ENCODE data around the gene SAFB.
"Not testable (repeated sequence)": the region's sequence is repeated elsewhere in the genome, so short reads cannot be mapped to it uniquely, and the experiment has no call there.

Gene SAFB

DNA sequence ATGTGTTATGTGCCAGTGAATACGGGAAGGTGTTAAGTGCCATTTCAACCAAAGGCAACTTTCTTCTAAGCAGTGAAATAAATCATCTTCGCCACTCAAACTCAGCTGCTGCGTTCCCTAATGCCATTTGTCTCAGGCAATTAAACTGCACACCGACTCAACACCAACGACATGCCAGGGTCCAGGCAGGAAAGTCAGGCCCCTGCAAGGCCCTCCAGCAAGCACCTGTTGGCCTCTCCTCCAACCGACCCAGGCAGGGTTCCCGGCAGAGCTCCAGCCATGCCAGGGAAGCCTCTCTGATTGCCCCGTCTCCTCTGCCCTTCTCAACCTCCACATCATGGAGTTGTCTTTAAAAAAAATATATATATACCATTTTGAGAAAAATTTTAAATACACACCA, 22.1 kb upstream of the SAFB start:
- no peak overlapping the region for H3K27ac ChIP-seq
- no peaks in the 10 kb centered on the region for H3K9me3 ChIP-seq
- no peak overlapping the region for H3K4me3 ChIP-seq (ENCODE audit: low read depth in 1 of 2, low read length in 1 of 2)
- no peaks in the 10 kb centered on the region for H3K27me3 ChIP-seq
- peaks cover 98% of the 10 kb centered on the region for H3K36me3 ChIP-seq
- H3K4me1 ChIP-seq (ENCODE audit: control insufficient read depth in 1 of 2, insufficient read depth in 1 of 2, low read depth in 1 of 2, low read length in 1 of 2): no peaks in the 10 kb centered on the region
- no peak for TF ChIP-seq CTCF (IDR thresholded peaks at IDR 0.05)

DNA sequence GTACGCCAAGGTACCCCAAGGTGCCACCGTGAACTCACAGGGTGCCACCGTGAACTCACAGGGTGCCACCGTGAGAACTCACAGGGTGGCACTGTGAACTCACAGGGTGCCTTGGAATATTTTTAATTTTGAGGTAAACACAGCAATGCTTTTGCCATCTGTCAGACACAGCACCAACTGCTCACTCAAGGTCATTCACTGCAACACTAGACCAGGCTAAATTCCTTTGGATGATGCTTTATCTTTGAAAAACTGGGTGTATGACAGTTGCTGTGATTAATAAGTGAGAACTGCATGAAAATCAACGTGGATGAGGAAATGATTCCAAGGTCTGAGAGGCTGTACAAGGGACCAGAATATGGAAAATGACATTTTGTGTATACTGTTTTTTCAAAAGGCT, 19.3 kb upstream of the SAFB start:
- H3K4me1 ChIP-seq (ENCODE audit: control insufficient read depth in 1 of 2, insufficient read depth in 1 of 2, low read depth in 1 of 2, low read length in 1 of 2): no peaks in the 10 kb centered on the region
- H3K36me3 ChIP-seq: peaks cover 98% of the 10 kb centered on the region
- TF ChIP-seq CTCF (IDR thresholded peaks at IDR 0.05): no peak
- H3K4me3 ChIP-seq (ENCODE audit: low read depth in 1 of 2, low read length in 1 of 2): no peak overlapping the region
- H3K27ac ChIP-seq: no peak overlapping the region
- H3K27me3 ChIP-seq: no peaks in the 10 kb centered on the region
- no peaks in the 10 kb centered on the region for H3K9me3 ChIP-seq

DNA sequence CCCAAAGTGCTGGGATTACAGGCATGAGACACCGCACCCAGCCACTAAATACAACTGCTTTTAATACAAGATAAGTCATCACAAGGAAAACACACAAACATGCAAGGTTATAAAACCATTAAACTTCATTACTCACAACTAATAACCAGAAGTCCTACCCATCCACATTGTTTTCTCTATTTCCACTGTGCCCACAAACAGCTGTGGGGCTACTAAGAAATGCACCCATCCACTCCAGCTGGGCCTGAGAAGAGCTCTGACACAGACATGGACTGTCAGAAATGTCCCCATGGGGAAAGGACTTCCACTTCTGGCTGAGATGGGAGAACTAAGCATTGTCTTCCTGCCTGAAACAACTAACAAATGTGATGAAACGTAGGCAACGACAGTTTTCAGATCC, 17.5 kb upstream of the SAFB start:
- H3K27ac ChIP-seq: no peak overlapping the region
- peaks cover 98% of the 10 kb centered on the region for H3K36me3 ChIP-seq
- H3K4me3 ChIP-seq (ENCODE audit: low read depth in 1 of 2, low read length in 1 of 2): no peak overlapping the region
- no peaks in the 10 kb centered on the region for H3K27me3 ChIP-seq
- TF ChIP-seq CTCF (IDR thresholded peaks at IDR 0.05): no peak
- no peaks in the 10 kb centered on the region for H3K4me1 ChIP-seq (ENCODE audit: control insufficient read depth in 1 of 2, insufficient read depth in 1 of 2, low read depth in 1 of 2, low read length in 1 of 2)
- no peaks in the 10 kb centered on the region for H3K9me3 ChIP-seq

- TF ChIP-seq CTCF (IDR thresholded peaks at IDR 0.05): no peak
- no peak overlapping the region for H3K27ac ChIP-seq
- no peaks in the 10 kb centered on the region for H3K27me3 ChIP-seq
- no peak overlapping the region for H3K4me3 ChIP-seq (ENCODE audit: low read depth in 1 of 2, low read length in 1 of 2)
- H3K9me3 ChIP-seq: no peaks in the 10 kb centered on the region
- H3K4me1 ChIP-seq (ENCODE audit: control insufficient read depth in 1 of 2, insufficient read depth in 1 of 2, low read depth in 1 of 2, low read length in 1 of 2): no peaks in the 10 kb centered on the region
- peaks cover 92% of the 10 kb centered on the region for H3K36me3 ChIP-seq
Observed at GRCh38 chr19:5607318-5608275, 15.3 kb upstream of the SAFB start.

GRCh38 chr19:5608291-5608690, 14.6 kb upstream of the SAFB start:
- H3K36me3 ChIP-seq: peaks cover 92% of the 10 kb centered on the region
- no peak overlapping the region for H3K4me3 ChIP-seq (ENCODE audit: low read depth in 1 of 2, low read length in 1 of 2)
- H3K27me3 ChIP-seq: no peaks in the 10 kb centered on the region
- no peaks in the 10 kb centered on the region for H3K9me3 ChIP-seq
- H3K27ac ChIP-seq: no peak overlapping the region
- TF ChIP-seq CTCF (IDR thresholded peaks at IDR 0.05): no peak
- no peaks in the 10 kb centered on the region for H3K4me1 ChIP-seq (ENCODE audit: control insufficient read depth in 1 of 2, insufficient read depth in 1 of 2, low read depth in 1 of 2, low read length in 1 of 2)

DNA sequence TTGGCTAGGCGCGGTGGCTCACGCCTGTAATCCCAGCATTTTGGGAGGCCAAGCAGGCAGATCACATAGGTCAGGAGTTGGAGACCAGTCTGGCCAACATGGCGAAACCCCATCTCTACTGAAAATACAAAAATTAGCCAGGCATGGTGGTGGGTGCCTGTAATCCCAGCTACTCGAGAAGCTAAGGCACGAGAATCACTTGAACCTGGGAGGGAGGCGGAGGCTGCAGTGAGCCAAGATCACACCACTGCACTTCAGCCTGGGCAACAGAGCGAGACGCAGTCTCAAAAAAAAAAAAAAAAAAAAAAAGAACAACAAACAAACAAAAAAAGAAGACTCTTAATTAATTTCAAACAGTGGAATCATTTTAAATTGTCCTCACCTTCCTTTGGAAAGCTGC, 14.1 kb upstream of the SAFB start:
- not testable (repeated sequence) for H3K4me3 ChIP-seq (ENCODE audit: low read depth in 1 of 2, low read length in 1 of 2); H3K27me3 ChIP-seq; H3K27ac ChIP-seq; H3K9me3 ChIP-seq; H3K4me1 ChIP-seq (ENCODE audit: control insufficient read depth in 1 of 2, insufficient read depth in 1 of 2, low read depth in 1 of 2, low read length in 1 of 2)
- H3K36me3 ChIP-seq: peaks cover 92% of the 10 kb centered on the region

Data from neutrophil (primary cell).